ELF-1 (cell line): ENCODE measurements around the gene CTNNA3.
A peak's percentile ranks its signal among the peaks of the same experiment; 100 is the strongest.

ENCODE experiments used
- DNase-seq: peaks from one replicate; pipeline ENCODE4 v3.0.0-alpha.2; 2016; ENCODE audit warnings: low read depth, low spot score

Gene CTNNA3

GRCh38 chr10:67518756-67519155 lies 177.2 kb downstream of the CTNNA3 start:
- no peak for DNase-seq

- DNase-seq: no peak
These were observed 178.0 kb downstream of the CTNNA3 start for GRCh38 chr10:67518043-67518442.

- no peak for DNase-seq
These were observed 189.3 kb downstream of the CTNNA3 start for GRCh38 chr10:67506757-67507091.

GRCh38 chr10:67506083-67506756 lies 189.8 kb downstream of the CTNNA3 start:
- DNase-seq: peak; percentile 16

GRCh38 chr10:67492317-67493019 lies 203.5 kb downstream of the CTNNA3 start:
- no peak for DNase-seq

- DNase-seq: no peak
These were observed 207.9 kb downstream of the CTNNA3 start for GRCh38 chr10:67487906-67488619.

GRCh38 chr10:67487199-67487598 lies 208.8 kb downstream of the CTNNA3 start:
- no peak for DNase-seq

- DNase-seq: no peak
These were observed 218.1 kb downstream of the CTNNA3 start for GRCh38 chr10:67477868-67478267.

GRCh38 chr10:67476201-67476600 lies 219.8 kb downstream of the CTNNA3 start:
- peak; percentile 3 for DNase-seq

GRCh38 chr10:67473850-67474633 lies 222.0 kb downstream of the CTNNA3 start:
- no peak for DNase-seq

GRCh38 chr10:67471022-67471421 lies 225.0 kb downstream of the CTNNA3 start:
- DNase-seq: no peak

- no peak for DNase-seq
These were observed 231.7 kb downstream of the CTNNA3 start for GRCh38 chr10:67464278-67464677.

GRCh38 chr10:67452892-67453291 lies 243.1 kb downstream of the CTNNA3 start:
- no peak for DNase-seq

- no peak for DNase-seq
These were observed 257.2 kb downstream of the CTNNA3 start for GRCh38 chr10:67438605-67439304.

- DNase-seq: no peak
These were observed 262.7 kb downstream of the CTNNA3 start for GRCh38 chr10:67433276-67433675.

- no peak for DNase-seq
These were observed 293.4 kb downstream of the CTNNA3 start for GRCh38 chr10:67402620-67403019.

GRCh38 chr10:67401711-67402110 lies 294.3 kb downstream of the CTNNA3 start:
- peak; percentile 13 for DNase-seq

- DNase-seq: peak; percentile 25
These were observed 309.0 kb downstream of the CTNNA3 start for GRCh38 chr10:67386841-67387533.

GRCh38 chr10:67386260-67386659 lies 309.7 kb downstream of the CTNNA3 start:
- DNase-seq: no peak

GRCh38 chr10:67385566-67385965 lies 310.4 kb downstream of the CTNNA3 start:
- peak; percentile 46 for DNase-seq

GRCh38 chr10:67385089-67385488 lies 310.9 kb downstream of the CTNNA3 start:
- no peak for DNase-seq
